Activated CD4-positive, alpha-beta memory T cell treated with anti-CD3 and anti-CD28 coated beads, Interleukin-2, amount 10 ng/mL, durations not matched to agents 7 days and 5 days (primary cell): Measurements from ENCODE around the gene MAP3K8. TPM values are rescaled to one million over a fixed set of nuclear protein-coding genes. Genes with fewer than 3 reads are reported as not detected.
"Not testable (repeated sequence)": the region's sequence is repeated elsewhere in the genome, so short reads cannot be mapped to it uniquely, and the experiment has no call there.

ENCODE experiments used
- CTCF ChIA-PET: fragments of 350-600 bp; sonication (Branson Sonifier 250); formaldehyde crosslinking; loops from one replicate; lab custom pipeline; 2021; ENCODE audit warnings: antibody characterized with exemption, inconsistent platforms; lab: Charles Lee
- POLR2A ChIA-PET: fragments of 350-600 bp; sonication (Branson Sonifier 250); formaldehyde crosslinking; loops from one replicate; lab custom pipeline; 2021; ENCODE audit warnings: antibody characterized with exemption; lab: Charles Lee
- DNase-seq: peaks from one replicate; pipeline ENCODE4 v3.0.0-alpha.2; 2020
- H3K27ac Mint-ChIP-seq: one replicate; pipeline ENCODE4 v1.8.0; 2021; ENCODE audit warnings: mild to moderate bottlenecking, mixed read lengths
- H3K27me3 Mint-ChIP-seq: one replicate; pipeline ENCODE4 v1.8.0; 2021; ENCODE audit warnings: mixed read lengths
- H3K36me3 Mint-ChIP-seq: one replicate; pipeline ENCODE4 v1.8.0; 2021; ENCODE audit warnings: low read depth, mixed read lengths
- H3K4me1 Mint-ChIP-seq: one replicate; pipeline ENCODE4 v1.8.0; 2021; ENCODE audit warnings: mixed read lengths
- H3K4me3 Mint-ChIP-seq: one replicate; pipeline ENCODE4 v1.8.0; 2021; ENCODE audit warnings: mild to moderate bottlenecking, mixed read lengths
- H3K9me3 Mint-ChIP-seq: one replicate; pipeline ENCODE4 v1.8.0; 2021; ENCODE audit warnings: mixed read lengths
- total RNA-seq, 2 experiments: library from RNA; stranded (reverse); gene quantifications; one replicate each; pipeline ENCODE4 v1.2.3, GENCODE V29; 2021

MAP3K8 gene
- total RNA-seq, 2 experiments from 2014 or later: 39.5 to 40.3 TPM

DNA sequence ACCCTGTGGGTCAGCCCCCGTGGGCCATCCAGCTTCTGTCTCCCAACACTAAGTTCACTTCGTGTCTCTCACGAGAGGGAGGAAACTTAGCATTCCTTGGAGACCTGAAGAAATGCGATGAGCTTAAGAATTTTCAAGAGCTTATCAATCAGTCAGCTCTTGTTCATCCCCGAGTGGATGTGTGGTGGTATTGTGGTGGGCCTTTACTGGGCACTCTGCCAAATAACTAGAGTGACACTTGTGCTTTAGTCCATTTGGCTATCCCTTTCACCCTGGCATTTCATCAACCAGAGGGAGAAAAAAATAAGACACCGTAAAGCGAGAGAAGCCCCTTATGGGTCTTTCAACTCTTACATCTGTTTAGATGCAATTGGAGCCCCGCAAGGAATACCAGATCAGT, 45.5 kb downstream of the MAP3K8 start:
- CTCF ChIA-PET: interaction anchor here (0.6 to 2.3 kb wide), 2 partner anchors 13 to 16 kb away, joined by 4 to 5 read pairs; no protein-coding TSS in a partner anchor
- peaks cover 10% of the 10 kb centered on the region for H3K27me3 Mint-ChIP-seq
- POLR2A ChIA-PET, H3K27ac Mint-ChIP-seq, H3K4me1 Mint-ChIP-seq, H3K36me3 Mint-ChIP-seq, H3K9me3 Mint-ChIP-seq, H3K4me3 Mint-ChIP-seq, DNase-seq: not testable (repeated sequence)

DNA sequence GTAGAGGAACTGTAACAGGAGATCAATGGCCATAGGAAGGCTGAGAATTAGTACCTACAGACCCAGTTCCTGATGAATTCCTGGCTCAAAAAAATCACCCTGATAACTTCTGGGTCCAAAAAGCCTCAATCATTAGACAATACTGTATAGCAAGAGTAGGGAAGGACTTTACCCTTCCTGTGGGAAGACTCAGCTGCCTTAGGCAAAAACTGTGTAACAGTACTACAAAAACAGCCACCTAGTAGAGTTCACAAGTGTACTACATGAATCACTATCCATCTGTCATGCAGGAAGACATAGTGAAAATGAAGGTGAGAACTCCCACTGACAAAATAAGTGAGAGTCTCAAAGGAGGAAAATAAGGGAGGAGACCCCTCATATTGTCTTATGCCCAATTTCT, 47.6 kb downstream of the MAP3K8 start:
- Mint-ChIP-seq H3K4me3 (no peak overlapping the region), H3K36me3 (no peaks in the 10 kb centered on the region), H3K27me3 (peaks cover 10% of the 10 kb centered on the region), H3K27ac (no peak overlapping the region), H3K4me1 (peaks cover 4% of the 10 kb centered on the region), H3K9me3 (peaks cover 5% of the 10 kb centered on the region)
- ChIA-PET POLR2A (interaction anchor here (1.2 kb wide), 1 partner anchor 43 kb away, joined by 3 read pairs; no protein-coding TSS in a partner anchor), CTCF (no interaction called here)
- DNase-seq: no peak

DNA sequence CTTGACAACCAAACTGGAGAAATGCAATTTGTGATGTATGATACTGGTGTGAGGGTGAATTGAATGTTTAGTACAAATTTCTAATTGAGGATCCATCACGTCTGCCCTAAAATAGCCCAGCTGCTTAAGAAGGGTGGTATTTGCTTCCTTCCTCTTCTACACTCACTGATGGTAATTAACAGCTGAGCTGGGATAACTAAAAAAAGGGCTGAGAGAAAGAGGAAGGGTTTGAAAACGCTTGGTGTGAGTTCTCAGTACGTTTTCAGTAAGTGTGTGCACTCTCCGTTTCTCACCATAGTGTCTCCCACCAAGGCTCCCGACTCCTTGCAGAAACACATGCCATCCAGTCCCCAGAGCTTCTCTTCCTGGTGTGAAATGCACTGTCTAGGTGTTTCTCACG, 54.3 kb downstream of the MAP3K8 start:
- DNase-seq: no peak
- H3K4me1 Mint-ChIP-seq: peaks cover 28% of the 10 kb centered on the region
- POLR2A ChIA-PET: no interaction called here
- no peak overlapping the region for H3K4me3 Mint-ChIP-seq
- H3K27me3 Mint-ChIP-seq: peaks cover 17% of the 10 kb centered on the region
- no peaks in the 10 kb centered on the region for H3K9me3 Mint-ChIP-seq
- CTCF ChIA-PET: interaction anchor here (1.0 to 1.3 kb wide), 3 partner anchors 9 to 103 kb away, joined by 3 read pairs; no protein-coding TSS in a partner anchor
- no peak overlapping the region for H3K27ac Mint-ChIP-seq
- no peaks in the 10 kb centered on the region for H3K36me3 Mint-ChIP-seq

DNA sequence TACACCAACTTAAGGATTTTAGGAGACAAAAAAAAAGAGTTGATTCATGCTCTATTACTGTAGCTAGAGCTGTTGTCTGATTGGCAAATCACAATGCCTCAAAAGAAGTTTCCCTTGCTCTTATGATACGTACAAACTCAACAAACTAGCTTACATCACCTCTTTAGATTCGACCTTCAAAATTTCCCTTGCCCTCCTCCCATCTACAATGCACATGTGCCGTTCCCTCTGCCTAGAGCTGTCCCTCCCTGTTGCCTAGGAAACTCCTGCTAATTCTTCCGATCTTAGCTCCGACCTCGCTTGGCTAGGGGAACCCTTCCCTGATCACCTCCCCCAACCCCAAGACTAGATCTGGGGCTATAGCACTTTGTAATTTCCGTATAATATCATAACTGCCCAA, 55.4 kb downstream of the MAP3K8 start:
- Mint-ChIP-seq H3K27ac (no peak overlapping the region), H3K36me3 (peaks cover under 1% of the 10 kb centered on the region), H3K4me3 (no peak overlapping the region), H3K27me3 (peaks cover 17% of the 10 kb centered on the region), H3K9me3 (no peaks in the 10 kb centered on the region), H3K4me1 (peaks cover 38% of the 10 kb centered on the region)
- POLR2A ChIA-PET: interaction anchor here (0.7 to 1.7 kb wide), 3 partner anchors 12 to 86 kb away, joined by 3 read pairs; no protein-coding TSS in a partner anchor
- CTCF ChIA-PET: interaction anchor here (1.0 kb wide), 1 partner anchor 8 kb away, joined by 3 read pairs; no protein-coding TSS in a partner anchor
- no peak for DNase-seq

DNA sequence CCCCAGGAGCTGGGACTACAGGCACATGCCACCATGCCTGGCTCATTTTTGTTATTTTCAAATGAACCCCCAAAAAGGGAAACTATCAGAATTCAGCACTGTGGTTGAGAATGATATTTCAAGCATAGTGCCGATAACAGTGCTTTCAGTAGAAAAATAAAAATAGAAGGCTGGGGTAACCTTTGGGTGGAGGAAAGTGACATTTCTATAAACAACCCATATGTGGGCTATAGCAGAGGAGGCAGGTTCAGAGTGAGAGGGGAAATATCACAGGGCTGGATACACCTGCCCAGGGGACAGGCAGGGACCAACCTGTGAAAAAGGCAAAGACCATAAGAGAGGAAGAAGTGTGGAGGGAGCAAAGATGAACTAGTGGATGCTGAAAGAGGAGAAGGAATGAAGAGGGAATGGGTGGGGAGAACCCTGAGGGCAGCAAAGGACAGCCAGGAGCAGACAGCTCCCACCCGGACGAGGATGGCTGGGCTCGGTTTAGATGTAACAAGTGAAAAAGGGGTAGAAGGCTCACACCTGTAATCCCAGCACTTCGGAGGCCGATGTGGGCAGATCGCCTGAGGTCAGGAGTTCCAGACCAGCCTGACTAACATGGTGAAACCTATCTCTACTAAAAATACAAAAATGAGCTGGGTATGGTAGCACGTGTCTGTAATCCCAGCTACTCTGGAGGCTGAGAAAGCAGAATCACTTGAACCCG, 56.5 kb downstream of the MAP3K8 start:
- Mint-ChIP-seq H3K4me1 (peaks cover 43% of the 10 kb centered on the region), H3K27me3 (peaks cover 17% of the 10 kb centered on the region), H3K36me3 (peaks cover 5% of the 10 kb centered on the region), H3K9me3 (no peaks in the 10 kb centered on the region), H3K27ac (no peak overlapping the region), H3K4me3 (no peak overlapping the region)
- no peak for DNase-seq
- POLR2A ChIA-PET: interaction anchor here (1.2 to 1.7 kb wide), 2 partner anchors 11 to 39 kb away, joined by 3 read pairs; no protein-coding TSS in a partner anchor
- CTCF ChIA-PET: no interaction called here

DNA sequence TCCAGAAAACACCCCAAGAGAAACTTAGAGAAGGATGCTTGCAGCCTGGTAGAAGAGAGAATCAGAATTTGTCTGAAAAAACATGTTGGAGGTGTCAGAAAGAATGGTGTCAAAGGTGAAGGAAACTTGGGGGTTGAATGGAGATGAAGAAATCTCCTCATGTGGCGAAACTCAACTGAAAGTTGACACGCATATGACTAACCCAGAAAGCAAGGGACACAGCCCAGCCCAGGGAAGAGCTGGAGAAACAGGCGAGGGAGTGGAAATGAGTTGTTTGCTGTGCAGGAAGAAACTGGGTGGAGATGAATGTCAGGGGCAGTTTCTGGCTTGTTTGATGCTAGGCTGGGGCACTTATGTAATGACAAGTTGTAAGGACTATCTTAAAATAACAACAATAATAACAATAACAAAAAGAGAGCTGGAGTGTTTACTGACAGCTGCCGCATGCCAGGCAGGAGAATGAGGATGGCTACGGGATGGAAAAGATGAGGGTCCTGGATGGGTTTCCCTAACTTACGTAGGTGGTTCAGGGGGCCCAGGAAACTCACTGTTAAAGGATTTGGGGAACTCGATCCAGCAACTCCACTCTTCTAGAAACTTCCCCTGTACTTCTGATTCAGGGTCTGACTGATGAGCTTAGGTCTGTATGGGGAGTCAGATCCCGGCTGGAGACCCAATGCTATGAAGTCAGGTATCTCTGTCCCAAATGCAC, 57.4 kb downstream of the MAP3K8 start:
- no peaks in the 10 kb centered on the region for H3K9me3 Mint-ChIP-seq
- ChIA-PET CTCF (interaction anchor here (0.8 to 1.6 kb wide), 2 partner anchors 12 kb away, joined by 3 to 5 read pairs; no protein-coding TSS in a partner anchor), POLR2A (interaction anchor here (3.1 kb wide), 1 partner anchor 11 kb away, joined by 11 read pairs; no protein-coding TSS in a partner anchor)
- H3K27ac Mint-ChIP-seq: no peak overlapping the region
- H3K36me3 Mint-ChIP-seq: peaks cover 5% of the 10 kb centered on the region
- DNase-seq: no peak
- peaks cover 17% of the 10 kb centered on the region for H3K27me3 Mint-ChIP-seq
- no peak overlapping the region for H3K4me3 Mint-ChIP-seq
- H3K4me1 Mint-ChIP-seq: peaks cover 45% of the 10 kb centered on the region

DNA sequence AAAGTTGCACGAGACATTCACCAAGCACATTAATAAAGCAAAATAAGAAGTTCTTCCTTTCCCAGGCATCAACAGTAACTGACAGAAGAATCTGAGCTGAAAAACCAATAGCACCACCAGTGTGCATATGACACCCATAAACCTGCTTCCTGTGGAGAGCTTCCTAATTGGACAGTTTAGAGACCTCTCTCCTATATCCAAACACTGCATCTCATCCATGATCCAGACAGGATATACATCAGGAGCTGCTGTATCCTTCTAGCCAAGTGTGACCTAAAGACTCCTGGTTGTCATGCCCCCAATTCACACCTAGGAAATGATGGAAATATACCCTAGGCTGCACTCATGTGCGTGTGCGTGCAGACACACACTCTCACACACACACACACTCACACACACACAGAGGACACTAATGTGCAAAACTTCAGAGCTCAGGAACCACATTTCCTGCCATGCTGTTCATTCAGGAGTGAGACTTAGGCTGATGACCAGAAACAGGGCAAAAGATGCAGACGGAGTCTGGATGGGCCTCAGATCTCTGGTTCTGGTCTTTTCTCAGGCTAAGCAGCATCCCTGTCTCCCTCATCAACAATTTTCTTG, 58.0 kb downstream of the MAP3K8 start:
- POLR2A ChIA-PET: interaction anchor here (3.1 kb wide), 1 partner anchor 10 kb away, joined by 11 read pairs; no protein-coding TSS in a partner anchor
- H3K9me3 Mint-ChIP-seq: no peaks in the 10 kb centered on the region
- H3K4me1 Mint-ChIP-seq: peaks cover 50% of the 10 kb centered on the region
- peaks cover 5% of the 10 kb centered on the region for H3K36me3 Mint-ChIP-seq
- DNase-seq: no peak
- CTCF ChIA-PET: interaction anchor here (0.6 to 1.6 kb wide), 3 partner anchors 12 to 83 kb away, joined by 3 to 6 read pairs (median 5); no protein-coding TSS in a partner anchor
- H3K4me3 Mint-ChIP-seq: no peak overlapping the region
- H3K27ac Mint-ChIP-seq: peak overlapping the region; percentile 1
- H3K27me3 Mint-ChIP-seq: peaks cover 17% of the 10 kb centered on the region

DNA sequence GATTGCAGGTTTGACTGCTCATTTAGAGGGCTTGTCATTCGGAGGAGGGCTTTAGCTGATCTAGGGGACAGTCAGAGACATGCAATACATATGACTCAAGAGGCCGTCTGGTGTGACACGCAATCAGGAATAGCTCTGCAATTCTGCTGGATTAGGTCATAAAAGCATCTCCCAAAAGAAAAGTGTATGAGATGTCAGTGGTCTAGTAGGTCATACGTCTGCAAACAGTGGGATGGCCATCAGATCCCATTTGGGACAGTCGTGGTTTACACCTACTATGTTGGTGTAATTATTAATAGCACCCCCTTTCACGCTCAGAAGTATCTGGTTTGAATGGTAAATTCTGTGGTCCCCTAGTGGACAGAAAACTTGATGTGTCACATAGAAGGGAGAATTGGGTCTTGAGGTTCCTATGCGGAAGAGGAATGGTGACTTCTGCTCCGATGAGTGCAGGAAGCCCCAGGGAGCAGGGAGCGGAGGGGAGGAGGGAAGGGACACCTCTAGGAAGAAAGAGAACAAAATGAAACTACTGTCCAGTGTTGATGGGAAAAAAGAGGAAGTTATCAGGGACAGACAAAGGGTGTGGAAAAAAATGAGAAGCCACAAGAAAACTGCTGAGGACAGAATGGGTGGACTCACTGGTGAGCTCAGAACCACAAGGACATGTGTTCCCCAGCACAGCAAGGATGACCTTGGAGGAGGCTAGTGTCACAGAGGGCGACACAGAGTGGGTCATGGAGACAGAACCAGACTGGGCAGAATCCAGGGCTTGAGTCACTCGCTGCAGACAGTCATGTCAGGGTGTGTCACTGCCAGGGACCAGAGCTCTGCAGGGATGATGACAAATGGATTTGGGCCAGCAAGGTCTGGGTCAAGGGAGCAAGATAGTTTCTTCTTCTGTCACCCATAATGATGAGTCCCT, 59.9 kb downstream of the MAP3K8 start:
- no peak for DNase-seq
- Mint-ChIP-seq H3K27me3 (peaks cover 12% of the 10 kb centered on the region), H3K9me3 (no peaks in the 10 kb centered on the region), H3K4me3 (no peak overlapping the region), H3K4me1 (peaks cover 69% of the 10 kb centered on the region), H3K27ac (no peak overlapping the region), H3K36me3 (peaks cover 5% of the 10 kb centered on the region)
- POLR2A ChIA-PET: interaction anchor here (1.0 to 3.1 kb wide), 2 partner anchors 8 to 35 kb away, joined by 3 to 11 read pairs; no protein-coding TSS in a partner anchor
- CTCF ChIA-PET: interaction anchor here (0.6 to 1.6 kb wide), 3 partner anchors 36 to 1874 kb away, joined by 3 to 4 read pairs (median 3); no protein-coding TSS in a partner anchor

DNA sequence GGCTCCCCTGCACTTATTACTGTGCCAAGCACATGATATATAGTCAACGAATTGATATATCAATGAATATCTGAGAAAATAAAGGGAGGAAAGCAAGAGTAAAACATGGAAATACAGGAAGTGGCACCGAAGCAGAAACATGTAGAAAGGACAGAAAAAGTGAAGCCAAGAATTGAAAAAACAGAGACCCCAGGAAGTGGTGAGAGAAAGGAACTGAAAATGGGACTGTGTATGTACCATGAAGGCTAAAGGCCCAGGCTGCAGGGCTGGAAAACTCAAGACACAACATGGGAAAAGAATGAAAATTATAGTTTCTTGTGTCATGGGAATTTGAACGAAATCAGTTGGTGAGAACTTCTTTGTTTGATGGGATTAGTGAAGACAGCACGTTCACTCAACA, 60.6 kb downstream of the MAP3K8 start:
- ChIA-PET CTCF (interaction anchor here (1.6 kb wide), 1 partner anchor 37 kb away, joined by 4 read pairs; no protein-coding TSS in a partner anchor), POLR2A (no interaction called here)
- Mint-ChIP-seq H3K4me3 (no peak overlapping the region), H3K27me3 (peaks cover 6% of the 10 kb centered on the region), H3K9me3 (no peaks in the 10 kb centered on the region), H3K4me1 (peaks cover 71% of the 10 kb centered on the region), H3K27ac (no peak overlapping the region), H3K36me3 (peaks cover 5% of the 10 kb centered on the region)
- DNase-seq: no peak

DNA sequence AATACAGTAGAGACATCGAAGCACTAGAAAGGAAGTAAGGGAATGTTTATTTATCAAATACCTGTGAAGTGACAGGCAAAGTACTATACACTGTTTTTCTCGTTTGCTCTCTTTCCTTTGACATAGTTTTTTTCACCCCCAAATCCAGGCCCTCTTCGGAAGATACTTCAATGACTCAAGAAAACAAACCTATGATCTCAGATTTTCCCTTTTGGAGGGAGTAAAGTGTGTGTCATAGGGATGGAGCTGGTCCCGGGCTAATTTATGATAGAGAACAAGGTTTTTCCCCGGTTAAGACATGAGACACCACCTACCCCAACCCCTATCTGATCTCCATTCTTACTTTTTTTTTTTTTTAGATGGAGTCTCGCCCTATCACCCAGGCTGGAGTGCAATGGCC, 61.7 kb downstream of the MAP3K8 start:
- Mint-ChIP-seq H3K9me3 (no peaks in the 10 kb centered on the region), H3K27me3 (no peaks in the 10 kb centered on the region), H3K4me1 (peaks cover 73% of the 10 kb centered on the region), H3K36me3 (peaks cover 10% of the 10 kb centered on the region), H3K4me3 (no peak overlapping the region), H3K27ac (no peak overlapping the region)
- ChIA-PET POLR2A (no interaction called here), CTCF (interaction anchor here (0.7 kb wide), 1 partner anchor 43 kb away, joined by 4 read pairs; no protein-coding TSS in a partner anchor)
- DNase-seq: no peak

DNA sequence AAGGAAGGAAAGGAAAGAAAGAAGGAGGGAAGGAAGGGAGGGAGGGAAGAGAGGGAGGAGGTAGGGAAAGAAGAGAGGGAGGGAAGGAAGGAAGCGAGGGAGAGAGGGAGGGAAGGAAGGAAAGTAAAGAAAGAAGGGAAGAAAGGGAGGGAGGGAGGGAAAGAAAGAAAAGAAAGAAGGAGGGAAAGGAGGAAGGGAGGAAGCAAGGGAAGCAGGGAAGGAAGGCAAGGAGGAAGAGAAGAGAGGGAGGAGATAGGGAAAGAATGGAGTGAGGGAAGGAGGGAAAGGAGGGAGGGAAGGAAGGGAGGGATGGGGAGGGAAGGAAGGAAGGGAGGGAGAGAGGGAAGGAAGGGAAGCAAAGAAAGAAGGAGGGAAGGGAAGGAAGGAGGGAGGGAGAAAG, 65.8 kb downstream of the MAP3K8 start:
- Mint-ChIP-seq H3K27ac (no peak overlapping the region), H3K27me3 (no peaks in the 10 kb centered on the region), H3K4me3 (no peak overlapping the region), H3K9me3 (no peaks in the 10 kb centered on the region), H3K4me1 (peaks cover 70% of the 10 kb centered on the region), H3K36me3 (peaks cover 7% of the 10 kb centered on the region)
- DNase-seq: no peak
- CTCF ChIA-PET: no interaction called here
- POLR2A ChIA-PET: no interaction called here

DNA sequence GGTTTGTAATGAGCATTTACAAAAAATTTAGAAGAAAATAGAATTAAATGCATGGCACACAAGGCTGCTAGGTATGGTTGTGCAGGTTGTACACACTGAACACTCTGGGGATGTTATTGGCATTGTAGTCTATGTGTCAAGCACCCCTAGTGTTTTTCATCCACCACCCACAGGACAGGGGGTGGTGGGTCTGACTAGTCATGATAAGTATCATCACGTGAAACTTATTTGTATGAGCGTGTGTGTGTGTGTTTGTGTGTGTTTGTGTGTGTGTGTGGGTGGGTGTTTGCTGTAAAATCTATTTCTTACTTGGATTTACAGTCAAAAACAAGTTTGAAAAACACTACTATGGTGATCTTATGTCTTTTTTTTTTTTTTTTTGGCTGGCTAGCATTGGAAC, 66.5 kb downstream of the MAP3K8 start:
- CTCF ChIA-PET: no interaction called here
- peaks cover 72% of the 10 kb centered on the region for H3K4me1 Mint-ChIP-seq
- peak overlapping the region; percentile 68 for H3K27ac Mint-ChIP-seq

More for the DNA sequence above, 66.5 kb downstream of the MAP3K8 start:
- no peaks in the 10 kb centered on the region for H3K27me3 Mint-ChIP-seq
- peaks cover 7% of the 10 kb centered on the region for H3K36me3 Mint-ChIP-seq
- POLR2A ChIA-PET: interaction anchor here (1.3 to 3.9 kb wide), 2 partner anchors 11 to 29 kb away, joined by 3 to 32 read pairs; no protein-coding TSS in a partner anchor
- DNase-seq: no peak
- H3K9me3 Mint-ChIP-seq: no peaks in the 10 kb centered on the region
- no peak overlapping the region for H3K4me3 Mint-ChIP-seq
